ENCODE results near the gene CNEP1R1. TPM values are rescaled to one million over a fixed set of nuclear protein-coding genes. Genes with fewer than 3 reads are reported as not detected.

The CNEP1R1 gene
- total RNA-seq, 4 donors from 2014 or later: 12.4 to 25.6 (median 15.1) TPM

GRCh38 chr16:50038756-50039529, 13.9 kb downstream of the CNEP1R1 start:
- H3K36me3 ChIP-seq: peaks cover 0 to 18% (median 0%) of the 10 kb centered on the region in 3 donors
- peaks cover 0 to 15% (median 0%) of the 10 kb centered on the region in 4 donors for H3K4me1 ChIP-seq
- no peaks in the 10 kb centered on the region for H3K9me3 ChIP-seq
- no peak for TF ChIP-seq CTCF (IDR thresholded peaks at IDR 0.05)
- TF ChIP-seq POLR2A (IDR thresholded peaks at IDR 0.05): no peak
- H3K27ac ChIP-seq: peak overlapping the region in 1 of 4 donors; percentile 18
- peak in 1 of 3 donors; percentile 65 for DNase-seq
- no peak overlapping the region for H3K4me3 ChIP-seq
- no peaks in the 10 kb centered on the region for H3K27me3 ChIP-seq

GRCh38 chr16:50040018-50040417, 15.0 kb downstream of the CNEP1R1 start:
- H3K4me3 ChIP-seq: no peak overlapping the region

GRCh38 chr16:50040710-50041109, 15.7 kb downstream of the CNEP1R1 start:
- no peak for DNase-seq
- Histone ChIP-seq H3K4me3 (no peak overlapping the region), H3K4me1 (peaks cover 0 to 11% (median 0%) of the 10 kb centered on the region in 4 donors), H3K27me3 (no peaks in the 10 kb centered on the region), H3K36me3 (peaks cover 0 to 5% (median 0%) of the 10 kb centered on the region in 3 donors), H3K27ac (no peak overlapping the region), H3K9me3 (no peaks in the 10 kb centered on the region)
- TF ChIP-seq POLR2A (IDR thresholded peaks at IDR 0.05) (no peak), CTCF (IDR thresholded peaks at IDR 0.05) (no peak)

More at GRCh38 chr16:50040018-50040417, 15.0 kb downstream of the CNEP1R1 start:
- TF ChIP-seq POLR2A (IDR thresholded peaks at IDR 0.05) (no peak), CTCF (IDR thresholded peaks at IDR 0.05) (no peak)
- Histone ChIP-seq H3K27ac (no peak overlapping the region), H3K9me3 (no peaks in the 10 kb centered on the region), H3K4me1 (peaks cover 0 to 13% (median 0%) of the 10 kb centered on the region in 4 donors), H3K36me3 (peaks cover 0 to 7% (median 0%) of the 10 kb centered on the region in 3 donors), H3K27me3 (no peaks in the 10 kb centered on the region)
- no peak for DNase-seq

- Histone ChIP-seq H3K4me3 (no peak overlapping the region), H3K27ac (no peak overlapping the region), H3K36me3 (no peaks in the 10 kb centered on the region), H3K4me1 (peaks cover 0 to 6% (median 0%) of the 10 kb centered on the region in 4 donors), H3K27me3 (no peaks in the 10 kb centered on the region), H3K9me3 (no peaks in the 10 kb centered on the region)
- no peak for DNase-seq
- TF ChIP-seq POLR2A (IDR thresholded peaks at IDR 0.05): no peak
- TF ChIP-seq CTCF (IDR thresholded peaks at IDR 0.05): no peak
Measured at GRCh38 chr16:50043358-50043757, 18.3 kb downstream of the CNEP1R1 start.

GRCh38 chr16:50045412-50045811, 20.4 kb downstream of the CNEP1R1 start:
- no peaks in the 10 kb centered on the region for H3K27me3 ChIP-seq
- DNase-seq: no peak
- H3K36me3 ChIP-seq: no peaks in the 10 kb centered on the region
- no peak overlapping the region for H3K27ac ChIP-seq
- H3K9me3 ChIP-seq: no peaks in the 10 kb centered on the region
- H3K4me3 ChIP-seq: no peak overlapping the region
- no peaks in the 10 kb centered on the region for H3K4me1 ChIP-seq
- no peak for TF ChIP-seq POLR2A (IDR thresholded peaks at IDR 0.05)
- TF ChIP-seq CTCF (IDR thresholded peaks at IDR 0.05): no peak
